Fibroblast of skin of abdomen (primary cell): Measurements from ENCODE around the gene ZFAND3.

Source experiments
- DNase-seq: peaks from one replicate; pipeline ENCODE4 v3.0.0-alpha.2; 2013

The ZFAND3 gene

GRCh38 chr6:38188677-38189335 lies 369.3 kb downstream of the ZFAND3 start:
- DNase-seq, result no peak

GRCh38 chr6:38191418-38191817 lies 371.9 kb downstream of the ZFAND3 start:
- DNase-seq, result no peak

- DNase-seq, result no peak
Observed at GRCh38 chr6:38192011-38192410, 372.5 kb downstream of the ZFAND3 start.

GRCh38 chr6:38192487-38192886 lies 373.0 kb downstream of the ZFAND3 start:
- no peak for DNase-seq

GRCh38 chr6:38193051-38193450 lies 373.5 kb downstream of the ZFAND3 start:
- no peak for DNase-seq

- DNase-seq, result no peak
Observed at GRCh38 chr6:38193481-38194281, 374.2 kb downstream of the ZFAND3 start.

- no peak for DNase-seq
Observed at GRCh38 chr6:38194282-38194572, 374.7 kb downstream of the ZFAND3 start.

GRCh38 chr6:38194589-38194988 lies 375.1 kb downstream of the ZFAND3 start:
- DNase-seq, result no peak

- DNase-seq, result no peak
Observed at GRCh38 chr6:38195113-38195635, 375.6 kb downstream of the ZFAND3 start.

- no peak for DNase-seq
Observed at GRCh38 chr6:38198219-38198618, 378.7 kb downstream of the ZFAND3 start.
